GM19324 (cell line): ENCODE measurements around the gene SLC16A2.

ENCODE experiments used
- ATAC-seq: cut with Tn5 transposase; IDR thresholded peaks from one replicate; pipeline ENCODE4 v1.9.1; 2021; ENCODE audit warnings: mild to moderate bottlenecking, moderate library complexity; ENCODE audit not compliant: unreplicated experiment, low FRiP score

The SLC16A2 gene

DNA sequence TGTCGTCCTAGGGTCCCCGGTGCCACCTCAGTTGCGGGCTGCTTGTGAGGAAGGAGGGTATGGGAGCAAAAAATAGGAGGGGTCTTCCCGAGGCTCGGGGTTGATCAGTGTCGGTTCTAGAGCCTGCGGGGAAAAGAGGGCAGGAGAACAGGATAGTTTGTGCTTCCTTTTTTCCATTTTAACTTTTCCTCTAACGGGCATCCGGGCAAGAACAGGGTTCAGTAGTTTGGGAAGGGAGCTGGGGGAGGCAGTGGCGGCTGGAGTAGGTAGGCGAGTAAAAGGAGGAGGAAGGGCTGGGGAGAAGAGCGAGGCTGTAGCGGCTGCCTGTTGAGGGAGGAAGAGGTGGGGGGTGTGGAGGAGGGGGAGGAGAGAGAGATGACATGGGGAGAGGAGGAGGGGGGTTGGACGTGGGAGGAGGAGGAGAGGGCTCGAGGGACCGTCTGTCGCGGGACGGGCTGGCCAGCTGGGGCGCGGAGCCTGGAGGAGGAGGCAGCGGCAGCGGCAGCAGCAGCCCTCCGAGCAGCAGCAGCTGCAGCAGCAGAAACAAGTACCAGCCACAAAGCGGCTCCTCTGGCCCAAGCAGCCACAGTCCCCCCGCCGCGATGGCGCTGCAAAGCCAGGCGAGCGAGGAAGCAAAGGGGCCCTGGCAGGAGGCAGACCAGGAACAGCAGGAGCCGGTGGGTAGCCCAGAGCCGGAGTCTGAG is at the start of gene SLC16A2:
TSS of gene SLC16A2 (plus strand) at position 458 of the 704 bp plus-strand sequence. CDS start at position 603, 145 bp downstream.
- no peak for ATAC-seq

DNA sequence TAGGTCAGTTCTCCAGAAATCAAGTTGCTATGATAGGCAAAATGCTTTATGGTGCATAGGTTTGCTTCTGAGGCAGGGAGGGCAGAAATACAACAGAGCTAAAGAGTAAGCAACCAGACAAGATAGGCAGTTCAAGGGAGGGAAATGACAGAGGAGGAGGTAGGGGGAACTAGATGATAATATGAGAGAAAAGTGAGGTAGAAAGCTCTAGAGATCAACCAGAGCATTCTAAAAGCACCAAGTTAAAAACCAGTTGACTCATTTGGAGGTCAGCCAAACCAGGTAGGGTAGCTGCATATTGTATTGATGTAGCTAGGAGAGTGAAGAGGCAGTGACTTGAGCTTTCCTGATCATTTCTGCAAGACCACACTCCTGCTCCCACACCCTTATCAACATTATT is 49.0 kb upstream of the SLC16A2 start:
- ATAC-seq, result no peak

DNA sequence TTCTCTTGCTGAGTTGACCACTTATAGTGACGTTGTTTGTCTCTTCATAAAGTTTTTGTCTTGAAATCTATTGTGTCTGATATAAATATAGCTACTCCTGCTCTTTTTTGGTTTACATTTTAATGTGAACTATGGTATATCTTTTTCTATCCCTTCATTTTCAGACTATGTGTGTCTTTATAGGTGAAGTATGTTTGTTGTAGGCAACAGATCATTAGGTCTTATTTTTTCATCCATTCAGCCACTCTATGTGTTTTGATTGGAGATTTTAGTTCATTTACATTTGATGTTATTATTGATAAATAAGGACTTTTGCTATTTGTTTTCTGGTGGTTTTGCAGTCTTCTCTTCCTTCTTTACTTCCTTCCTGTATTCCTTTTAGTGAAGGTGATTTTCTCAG is 44.0 kb upstream of the SLC16A2 start:
- no peak for ATAC-seq

DNA sequence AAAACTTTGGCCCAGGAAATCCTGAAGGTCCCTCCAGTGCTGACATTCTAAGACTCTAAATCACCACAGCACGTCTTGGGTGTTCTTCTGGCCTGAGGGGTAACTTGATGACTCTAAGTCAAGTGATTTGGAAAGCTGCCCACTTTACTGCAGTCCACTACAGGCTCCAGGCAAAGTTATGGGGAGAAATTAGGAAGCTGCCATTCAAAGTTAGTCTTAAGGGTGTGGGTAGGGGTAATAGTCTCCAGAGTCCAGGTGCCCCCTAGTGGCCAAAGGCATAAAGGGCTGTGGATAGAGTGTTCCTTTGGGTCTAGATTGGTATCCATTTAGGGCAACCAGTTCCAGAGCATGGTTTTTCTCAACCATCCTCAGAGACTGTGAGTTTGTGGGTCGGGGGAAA is 38.7 kb upstream of the SLC16A2 start:
- ATAC-seq, result no peak

- ATAC-seq, result no peak
Observed at GRCh38 chrX:74383611-74384010, 37.7 kb upstream of the SLC16A2 start.

DNA sequence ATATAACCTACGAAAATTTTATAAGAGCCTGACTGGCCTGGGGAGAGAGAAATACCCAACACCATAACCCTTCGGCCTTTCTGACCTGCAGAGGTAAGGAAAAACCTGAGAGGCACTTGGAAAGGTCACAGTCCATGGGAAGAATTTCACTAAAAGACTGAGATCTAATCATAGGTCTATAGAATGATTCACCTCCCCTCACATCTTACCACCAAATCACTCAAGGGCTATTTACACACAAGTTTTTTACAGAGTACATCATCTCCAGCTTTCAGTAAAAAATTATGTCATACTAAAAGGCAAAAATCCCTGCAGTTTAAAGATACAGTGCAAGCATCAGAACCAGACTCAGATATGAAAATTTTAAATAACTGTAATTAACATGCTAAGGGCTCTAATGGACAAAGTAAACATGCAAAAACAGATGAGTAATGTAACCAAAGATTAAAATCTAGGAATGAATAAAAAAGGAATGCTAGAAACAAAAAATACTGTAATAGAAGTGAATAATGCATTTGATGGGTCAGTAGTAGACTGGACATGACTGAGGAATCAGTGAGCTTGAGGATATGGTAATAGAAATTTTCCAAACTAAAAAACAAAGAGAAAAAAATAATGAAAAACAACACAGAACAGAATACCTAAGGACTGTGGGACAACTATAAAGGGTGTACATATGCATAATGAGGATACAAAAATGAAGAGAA is 32.1 kb upstream of the SLC16A2 start:
- ATAC-seq, result no peak

DNA sequence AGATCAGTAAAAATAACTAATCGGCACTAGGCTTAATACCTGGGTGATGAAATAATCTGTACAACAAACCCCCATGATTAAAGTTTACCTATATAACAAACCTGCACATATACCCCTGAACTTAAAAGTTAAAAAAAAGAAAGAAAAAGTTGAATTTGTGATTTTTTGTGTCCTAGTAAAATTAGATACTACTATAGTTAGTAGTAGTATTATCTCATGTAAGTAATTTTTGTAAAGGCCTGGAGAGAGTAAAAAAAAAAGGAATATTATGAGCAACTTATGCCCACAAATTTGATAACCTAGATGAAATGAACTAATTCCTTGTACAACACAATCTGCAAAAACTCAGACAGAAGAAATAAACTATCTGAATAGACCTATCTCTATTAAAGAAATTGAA is 25.7 kb upstream of the SLC16A2 start:
- ATAC-seq, result no peak

GRCh38 chrX:74405973-74406489 is 15.3 kb upstream of the SLC16A2 start:
- no peak for ATAC-seq

- no peak for ATAC-seq
Observed at GRCh38 chrX:74408304-74408703, 13.0 kb upstream of the SLC16A2 start.

DNA sequence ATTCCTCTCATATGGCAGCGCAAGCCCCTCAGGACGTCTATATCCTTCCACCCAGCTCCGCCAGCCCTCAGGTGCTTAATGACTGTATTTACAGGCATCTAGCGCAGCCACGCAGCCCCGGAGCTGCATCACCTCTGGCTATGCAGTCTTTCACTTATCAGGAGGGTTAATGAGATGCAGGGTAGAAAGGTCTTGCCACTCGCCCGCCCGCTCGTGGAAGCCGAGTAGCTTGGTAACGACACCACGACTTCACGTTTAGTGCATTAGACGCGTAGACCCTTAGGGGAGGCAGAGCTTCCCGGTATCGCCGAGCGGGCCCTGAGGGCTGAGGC is 1.5 kb upstream of the SLC16A2 start:
- no peak for ATAC-seq

GRCh38 chrX:74420196-74421035 is 877 bp upstream of the SLC16A2 start:
- ATAC-seq, result no peak

- ATAC-seq, result no peak
Observed at GRCh38 chrX:74421740-74422352, 553 bp downstream of the SLC16A2 start.

DNA sequence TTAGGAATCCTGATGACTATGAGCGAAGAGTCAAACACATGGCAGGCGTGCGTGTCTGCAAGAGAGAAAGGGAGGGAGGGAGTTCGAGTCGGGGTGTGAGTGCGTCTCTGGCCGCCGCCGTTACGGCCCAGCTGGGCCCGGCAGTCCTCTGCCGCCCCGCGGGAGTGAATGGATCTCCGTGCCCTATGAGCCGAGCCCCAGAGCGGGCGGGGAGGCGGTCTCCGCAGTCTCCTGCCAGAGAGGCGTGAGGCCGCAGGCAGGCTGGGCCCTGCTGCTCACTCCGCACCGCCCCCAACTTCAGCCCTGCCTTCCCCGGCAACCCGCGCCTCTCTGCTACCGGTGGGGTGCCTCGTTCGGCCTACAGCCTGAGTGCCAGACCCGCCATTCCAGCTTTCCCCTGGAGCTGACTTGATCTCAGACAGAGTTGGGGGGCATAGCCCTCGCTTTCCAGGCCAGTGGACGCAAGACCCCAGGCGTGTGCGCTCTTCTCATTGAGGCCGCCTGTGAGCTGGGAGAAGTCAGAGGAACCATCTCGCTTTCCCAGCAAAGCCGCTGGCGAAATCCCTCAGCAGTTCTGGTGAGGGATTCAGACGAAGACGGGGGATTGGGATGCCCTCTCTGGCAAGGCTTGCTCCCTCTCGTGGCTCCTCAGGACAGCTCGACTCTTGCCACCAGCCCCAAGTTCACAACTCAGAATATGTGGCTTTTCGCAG is 1.4 kb downstream of the SLC16A2 start:
- no peak for ATAC-seq

DNA sequence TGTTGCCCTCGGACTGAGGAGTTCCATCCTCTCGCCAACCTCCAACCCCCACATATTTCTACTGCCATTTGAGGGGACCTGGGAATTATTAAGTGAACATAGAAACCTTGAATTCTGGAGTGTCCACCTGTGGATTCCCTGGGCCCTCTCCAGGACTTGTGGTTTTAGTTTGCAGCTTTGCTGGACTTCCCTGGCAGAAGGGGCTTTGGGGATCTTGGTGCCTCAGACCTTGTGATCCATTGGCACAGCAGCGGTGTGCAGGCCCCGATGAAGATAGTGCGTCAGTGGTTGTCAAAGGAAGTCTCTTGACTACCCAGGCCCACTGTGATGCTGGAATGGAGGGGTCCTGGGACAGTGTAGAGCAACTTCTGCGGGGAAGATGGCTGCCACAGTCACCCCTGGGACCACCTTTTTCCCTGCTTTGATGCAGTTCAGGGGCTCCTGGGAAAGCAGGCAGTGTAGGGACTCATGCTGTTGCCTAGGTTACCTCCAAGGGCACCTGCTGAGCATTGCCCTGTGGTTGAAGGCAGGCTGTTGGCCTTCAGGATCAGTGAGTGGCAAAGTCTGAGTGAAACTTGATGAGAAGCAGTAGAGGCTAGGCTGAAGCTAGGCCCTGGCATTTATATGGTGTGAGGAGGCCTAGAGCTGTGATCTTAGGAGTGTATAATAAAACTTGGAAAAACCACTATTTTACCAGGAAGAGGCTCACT is 2.2 kb downstream of the SLC16A2 start:
- ATAC-seq, result no peak

DNA sequence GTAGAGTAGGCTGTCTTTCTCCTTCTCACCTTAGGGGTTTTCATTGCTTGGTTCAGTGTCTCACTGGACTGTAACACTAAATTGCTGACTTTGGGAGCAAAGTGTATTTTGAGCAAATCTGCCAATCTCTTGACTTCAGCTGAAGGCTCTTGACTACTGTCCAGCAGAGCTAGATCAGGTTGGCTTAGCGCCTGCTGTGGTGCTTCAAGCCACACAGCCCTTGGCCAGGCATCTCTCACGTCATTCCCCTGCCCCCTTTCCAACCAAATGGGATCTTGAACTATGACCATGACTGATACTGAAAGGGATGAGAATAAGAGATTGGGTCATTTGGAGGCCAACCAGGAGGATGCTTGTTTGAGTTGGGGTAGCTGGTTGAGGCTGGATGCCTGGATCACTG is 4.8 kb downstream of the SLC16A2 start:
- no peak for ATAC-seq

DNA sequence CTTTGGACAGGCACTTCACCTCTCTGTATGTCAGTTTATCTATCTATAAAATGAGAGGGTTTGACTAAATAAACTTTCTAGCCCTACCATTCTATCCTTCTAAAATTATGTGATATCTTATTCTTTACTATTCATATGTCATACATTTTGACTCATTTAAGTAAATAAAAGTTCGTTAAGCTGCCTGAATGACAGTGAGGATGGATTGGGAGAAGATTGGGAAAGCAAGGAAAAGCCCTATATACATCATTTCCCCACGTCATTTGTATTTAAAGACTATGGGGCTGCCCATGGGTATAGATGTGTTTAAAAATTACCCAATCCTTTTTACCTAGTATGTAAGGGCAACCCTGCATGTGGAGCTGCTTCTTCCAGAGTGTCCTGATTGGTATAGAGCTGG is 5.3 kb downstream of the SLC16A2 start:
- ATAC-seq, result no peak

GRCh38 chrX:74431797-74432196 is 10.5 kb downstream of the SLC16A2 start:
- no peak for ATAC-seq

DNA sequence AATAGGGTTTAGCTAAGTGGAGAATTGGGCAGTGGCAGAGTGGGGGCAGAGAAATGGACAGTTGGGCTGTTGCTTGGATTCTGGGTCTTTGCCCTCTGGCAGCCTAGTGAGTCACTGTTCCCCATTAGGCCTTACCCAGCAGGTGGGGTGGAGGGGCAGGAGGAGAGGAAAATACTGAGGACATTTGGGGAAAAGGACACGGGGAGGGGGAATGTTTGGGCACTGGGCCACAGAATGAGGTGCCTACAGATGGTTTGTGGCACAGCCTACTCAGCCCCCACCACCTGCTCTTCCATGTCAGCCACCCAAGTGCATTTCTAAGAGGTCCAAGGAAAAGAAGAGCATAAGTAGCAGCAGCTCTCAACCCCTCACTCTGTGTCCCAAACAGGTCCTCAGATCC is 13.0 kb downstream of the SLC16A2 start:
- ATAC-seq, result no peak

GRCh38 chrX:74437530-74437929 is 16.2 kb downstream of the SLC16A2 start:
- no peak for ATAC-seq

DNA sequence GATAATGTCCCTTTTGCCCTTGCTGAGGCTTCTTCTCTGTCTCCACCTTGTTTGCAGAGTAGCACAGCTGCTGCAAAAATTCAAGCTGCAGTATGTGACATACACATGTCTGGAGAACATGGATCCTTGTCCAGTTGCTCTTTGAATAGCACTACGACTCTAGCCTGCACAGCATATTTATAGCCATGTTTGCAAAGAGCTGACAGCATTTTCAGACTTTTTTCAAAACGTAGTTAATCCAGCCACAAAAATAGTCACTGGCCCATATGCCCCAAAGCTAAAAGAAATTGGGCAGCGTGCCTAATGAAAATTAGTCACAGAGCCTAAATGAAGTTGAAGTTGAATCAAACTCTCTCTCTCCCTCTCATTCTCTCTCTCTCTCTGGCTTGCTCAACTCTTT is 17.5 kb downstream of the SLC16A2 start:
- no peak for ATAC-seq
